ENCODE results near the gene TTC9B. TPM values are rescaled to one million over a fixed set of nuclear protein-coding genes. Genes with fewer than 3 reads are reported as not detected.

The TTC9B gene
- total and polyA plus RNA-seq, 2 of the 8 experiments (the other 6 are each of a cell fraction or from before 2014, with no cell fraction given): 0.26 TPM; not detected in 1

GRCh38 chr19:40184273-40184672 lies 33.9 kb downstream of the TTC9B start (continued):
- TF ChIP-seq CBX5 (IDR thresholded peaks at IDR 0.05; ENCODE audit: low read depth, low read length) (no peak), POU5F1 (IDR thresholded peaks at IDR 0.05; ENCODE audit: low read depth, low read length) (no peak), EGR1 (IDR thresholded peaks at IDR 0.05; ENCODE audit: borderline replicate concordance, low read depth, low read length) (no peak), TAF1 (IDR thresholded peaks at IDR 0.05; ENCODE audit: low read depth, low read length) (no peak)

Measured in H1 (cell line).